ENCODE data around the gene CILP2. TPM values are rescaled to one million over a fixed set of nuclear protein-coding genes. Genes with fewer than 3 reads are reported as not detected.

Gene CILP2
- total and polyA plus RNA-seq, 9 of the 15 experiments (the other 6 are each of a cell fraction or from before 2014, with no cell fraction given), result 0.04 to 0.35 (median 0.05) TPM; not detected in 2

DNA sequence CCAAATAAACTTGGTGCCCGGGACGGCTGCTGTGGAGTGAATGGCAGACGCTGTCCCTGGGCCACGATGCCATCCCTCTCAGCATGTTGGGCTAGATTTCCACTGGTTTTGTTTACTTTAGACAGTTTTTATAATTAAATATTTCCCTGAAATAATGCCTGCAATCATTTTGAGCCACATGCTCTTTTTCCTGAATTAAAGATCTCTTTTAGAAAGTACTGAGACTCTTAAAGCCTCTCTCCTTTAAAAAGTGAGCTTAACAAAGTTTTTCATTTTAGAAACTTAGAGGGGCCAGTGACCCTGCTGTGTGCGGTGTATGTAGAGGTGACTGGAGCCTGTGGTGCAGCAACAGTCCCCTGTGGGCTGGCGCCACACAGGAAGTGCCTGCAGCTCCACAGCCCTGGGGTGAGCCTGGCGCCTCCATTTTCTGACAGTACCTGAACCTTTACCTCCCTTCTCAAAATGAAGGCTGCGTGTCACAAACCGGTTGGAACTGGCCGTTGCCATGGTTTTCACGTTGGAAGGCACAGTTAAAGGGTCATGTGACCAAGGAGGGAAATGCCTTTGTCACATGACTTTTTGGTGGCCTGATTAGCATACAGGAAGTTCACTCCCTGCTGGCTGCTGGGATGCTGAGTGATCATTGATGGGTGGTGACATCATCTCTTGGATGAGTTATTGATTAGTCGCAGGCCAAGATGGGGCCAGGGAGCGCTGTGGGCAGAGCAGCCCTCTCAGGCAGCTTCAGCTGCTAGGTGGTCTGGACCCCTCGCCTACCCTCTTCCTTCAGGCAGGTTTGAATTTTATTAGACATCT is 49.0 kb upstream of the CILP2 start (continued):
- TF ChIP-seq KLF6 (CRISPR knock-in tag; IDR thresholded peaks at IDR 0.05; ENCODE audit: borderline replicate concordance) (no peak), NUFIP1 (IDR thresholded peaks at IDR 0.05; ENCODE audit: partially characterized antibody) (no peak), BACH1 (tag; IDR thresholded peaks at IDR 0.05) (peak; percentile 28; the same call in 1 of the 2 replicates), NCOR1 (IDR thresholded peaks at IDR 0.05) (peak; percentile 9; the same call in 1 of the 2 replicates), RB1 (IDR thresholded peaks at IDR 0.05; ENCODE audit: low read depth) (no peak), ESRRA (IDR thresholded peaks at IDR 0.05; ENCODE audit: borderline replicate concordance, low read depth) (no peak), PHB2 (IDR thresholded peaks at IDR 0.05; ENCODE audit: low read depth) (no peak), SMAD2 (IDR thresholded peaks at IDR 0.05; ENCODE audit: low read depth, low read length) (no peak), SMC3 (conservative IDR thresholded peaks at IDR 0.05; ENCODE audit: insufficient read depth, low read depth, low read length) (no peak), ZNF830 (CRISPR knock-in tag; IDR thresholded peaks at IDR 0.05) (no peak), ZFP30 (CRISPR knock-in tag; IDR thresholded peaks at IDR 0.05; ENCODE audit: borderline replicate concordance) (no peak), NBN (IDR thresholded peaks at IDR 0.05; ENCODE audit: low read depth) (no peak), ZNF518B (CRISPR knock-in tag; IDR thresholded peaks at IDR 0.05) (no peak), ELF1 (tag; IDR thresholded peaks at IDR 0.05) (peak; percentile 81), SMARCA5 (IDR thresholded peaks at IDR 0.05) (no peak), C11orf30 (IDR thresholded peaks at IDR 0.05; ENCODE audit: low read depth) (peak; percentile 69), ZBTB11 (CRISPR knock-in tag; IDR thresholded peaks at IDR 0.05) (no peak; a peak in 1 of 6 replicates), PTBP1 (IDR thresholded peaks at IDR 0.05; ENCODE audit: low read depth, low read length) (no peak), ETV6 (IDR thresholded peaks at IDR 0.05; ENCODE audit: borderline replicate concordance in 1 of 2, low read depth in 2 of 2, low read length in 1 of 2) (no peak), ETV6 (CRISPR knock-in tag; IDR thresholded peaks at IDR 0.05; ENCODE audit: borderline replicate concordance) (no peak), GTF2E2 (tag; IDR thresholded peaks at IDR 0.05) (peak; percentile 82; the same call in 1 of the 2 replicates), ETS2 (tag; IDR thresholded peaks at IDR 0.05; ENCODE audit: borderline replicate concordance, poor library complexity, severe bottlenecking) (no peak), CBX5 (IDR thresholded peaks at IDR 0.05; ENCODE audit: borderline replicate concordance, low read depth) (no peak)

All from K562 (cell line).